H1 (cell line): ENCODE results near the gene SLC25A45. TPM values are rescaled to one million over a fixed set of nuclear protein-coding genes. Genes with fewer than 3 reads are reported as not detected.

ENCODE experiments used
- ASH2L ChIP-seq: fragments of 200-600, 300-600 bp; sonication (generic); IDR thresholded peaks from one replicate; pipeline ENCODE4 v1.7.1; 2017; ENCODE audit warnings: low read length
- BACH1 ChIP-seq: IDR thresholded peaks from 2 replicates; pipeline ENCODE4 v1.6.1; 2012; ENCODE audit warnings: low read length, improper control_type of control experiment
- CHD1 ChIP-seq: IDR thresholded peaks from 2 replicates; pipeline ENCODE4 v1.6.1; 2012; ENCODE audit warnings: low read depth, low read length, improper control_type of control experiment
- EGR1 ChIP-seq: IDR thresholded peaks from 2 replicates; pipeline ENCODE4 v1.6.1; 2011; ENCODE audit warnings: low read depth, low read length, borderline replicate concordance
- GABPA ChIP-seq: IDR thresholded peaks from 2 replicates; pipeline ENCODE4 v1.6.1; 2011; ENCODE audit warnings: mild to moderate bottlenecking, low read length, moderate library complexity, borderline replicate concordance; ENCODE audit not compliant: insufficient read depth
- GTF2F1 ChIP-seq: IDR thresholded peaks from 2 replicates; pipeline ENCODE4 v1.6.1; 2012; ENCODE audit warnings: low read depth, low read length, improper control_type of control experiment, borderline replicate concordance
- JUND ChIP-seq: IDR thresholded peaks from 2 replicates; pipeline ENCODE4 v1.6.1; 2011; ENCODE audit warnings: mild to moderate bottlenecking, improper control_type of control experiment, low read length
- KDM4A ChIP-seq: IDR thresholded peaks from one replicate; pipeline ENCODE4 v1.7.1; 2012; ENCODE audit warnings: low read depth, mild to moderate bottlenecking, moderate library complexity, low read length, inconsistent platforms; ENCODE audit not compliant: severe bottlenecking
- KDM5A ChIP-seq: fragments of 200-600 bp; IDR thresholded peaks from 2 replicates; pipeline ENCODE4 v1.7.1; 2012; ENCODE audit warnings: mild to moderate bottlenecking, low read length, inconsistent platforms, mixed read lengths
- NANOG ChIP-seq: IDR thresholded peaks from 2 replicates; pipeline ENCODE4 v1.6.1; 2011; ENCODE audit warnings: low read length, low read depth, mild to moderate bottlenecking, inconsistent platforms; ENCODE audit not compliant: insufficient read depth, poor library complexity, severe bottlenecking
- POLR2A ChIP-seq, 2 experiments: IDR thresholded peaks; 1 replicate in 1 of 2; 2 replicates in 1 of 2; pipeline ENCODE4 v1.6.1; 2011; ENCODE audit warnings: low read depth in 2 of 2, low read length in 2 of 2, mild to moderate bottlenecking in 2 of 2; ENCODE audit errors: control extremely low read depth in 1 of 2
- RAD21 ChIP-seq, 2 experiments: IDR thresholded peaks in 1 of 2; conservative IDR thresholded peaks in 1 of 2; 2 replicates each; pipeline ENCODE4 v1.6.1; 2011; ENCODE audit warnings: low read depth in 2 of 2, low read length in 2 of 2, improper control_type of control experiment in 1 of 2, inconsistent platforms in 1 of 2, mild to moderate bottlenecking in 1 of 2, moderate library complexity in 1 of 2
- SIX5 ChIP-seq: IDR thresholded peaks from 2 replicates; pipeline ENCODE4 v1.6.1; 2011; ENCODE audit warnings: mild to moderate bottlenecking, low read depth, low read length
- SP1 ChIP-seq: IDR thresholded peaks from 2 replicates; pipeline ENCODE4 v1.6.1; 2011; ENCODE audit warnings: low read depth, low read length
- SP2 ChIP-seq: IDR thresholded peaks from 2 replicates; pipeline ENCODE4 v1.6.1; 2012; ENCODE audit warnings: mild to moderate bottlenecking, low read length, inconsistent platforms
- SUZ12 ChIP-seq: fragments of 200-600 bp; sonication (generic); IDR thresholded peaks from 2 replicates; pipeline ENCODE4 v1.6.1; 2012; ENCODE audit warnings: mild to moderate bottlenecking, inconsistent platforms, low read length, moderate library complexity, mixed read lengths
- TCF12 ChIP-seq: IDR thresholded peaks from 2 replicates; pipeline ENCODE4 v1.6.1; 2011; ENCODE audit warnings: low read depth, mild to moderate bottlenecking, low read length
- ZNF274 ChIP-seq: IDR thresholded peaks from 2 replicates; pipeline ENCODE4 v1.7.0; 2012; ENCODE audit warnings: low read length, borderline replicate concordance; ENCODE audit errors: extremely low read depth
- polyA plus RNA-seq, 7 experiments: library from polyadenylated mRNA; depleted of rRNA in 3 of 7; stranded (reverse) in 5 of 7; unstranded in 2 of 7; fragments of >200 nt in 5 of 7; fragments of 200-250 nt in 2 of 7; gene quantifications; 1 replicate in 5 of 7; 2 replicates in 1 of 7; 4 replicates in 1 of 7; pipeline versions ENCODE4 v1.2.1 to v1.2.3, GENCODE V29; 2011 to 2013; ENCODE audit warnings: missing spikeins in 2 of 7, mixed read lengths in 2 of 7
- total RNA-seq: library from RNA; stranded (reverse); fragmentation: NEBNext Ultra II Directional; extraction: Animal tissue kit (Norgen Biotek cat#: 25700); gene quantifications from 2 replicates; pipeline ENCODE4 v1.2.1, GENCODE V29; 2021
- TF ChIP-seq, protein P1 (sequence below), 3 experiments: IDR thresholded peaks; 1 replicate in 2 of 3; 2 replicates in 1 of 3; pipeline versions ENCODE4 v1.5.1 to v1.6.1; 2011; ENCODE audit warnings: low read length in 3 of 3, mild to moderate bottlenecking in 3 of 3, inconsistent platforms in 2 of 3, low read depth in 1 of 3, moderate library complexity in 1 of 3; ENCODE audit not compliant: insufficient read depth in 1 of 3; ENCODE audit errors: control extremely low read depth in 1 of 3
- TF ChIP-seq, protein P2 (sequence below): IDR thresholded peaks from 2 replicates; pipeline ENCODE4 v1.6.1; 2012; ENCODE audit warnings: low read length, inconsistent platforms

The SLC25A45 gene
- total and polyA plus RNA-seq, 2 of the 8 experiments (the other 6 are each of a cell fraction or from before 2014, with no cell fraction given), result 0.54 to 0.59 TPM

DNA sequence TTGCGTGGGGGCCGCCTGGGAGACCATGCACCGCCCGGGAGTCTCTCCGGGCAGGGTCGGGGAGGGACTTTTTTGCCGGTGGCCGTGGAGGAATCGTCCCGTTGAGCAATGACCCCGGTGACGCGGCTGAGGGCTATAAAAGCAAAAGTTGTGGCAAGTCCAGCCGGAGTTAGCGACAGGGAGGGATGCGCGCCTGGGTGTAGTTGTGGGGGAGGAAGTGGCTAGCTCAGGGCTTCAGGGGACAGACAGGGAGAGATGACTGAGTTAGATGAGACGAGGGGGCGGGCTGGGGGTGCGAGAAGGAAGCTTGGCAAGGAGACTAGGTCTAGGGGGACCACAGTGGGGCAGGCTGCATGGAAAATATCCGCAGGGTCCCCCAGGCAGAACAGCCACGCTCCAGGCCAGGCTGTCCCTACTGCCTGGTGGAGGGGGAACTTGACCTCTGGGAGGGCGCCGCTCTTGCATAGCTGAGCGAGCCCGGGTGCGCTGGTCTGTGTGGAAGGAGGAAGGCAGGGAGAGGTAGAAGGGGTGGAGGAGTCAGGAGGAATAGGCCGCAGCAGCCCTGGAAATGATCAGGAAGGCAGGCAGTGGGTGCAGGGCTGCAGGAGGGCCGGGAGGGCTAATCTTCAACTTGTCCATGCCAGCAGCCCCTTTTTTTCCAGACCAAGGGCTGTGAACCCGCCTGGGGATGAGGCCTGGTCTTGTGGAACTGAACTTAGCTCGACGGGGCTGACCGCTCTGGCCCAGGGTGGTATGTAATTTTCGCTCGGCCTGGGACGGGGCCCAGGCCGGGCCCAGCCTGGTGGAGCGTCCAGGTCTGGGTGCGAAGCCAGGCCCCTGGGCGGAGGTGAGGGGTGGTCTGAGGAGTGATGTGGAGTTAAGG lies 40.4 kb upstream of the SLC25A45 start, which contains the start of gene NEAT1 (continued):
- no peak for TF ChIP-seq SP2
- no peak for TF ChIP-seq SUZ12
- TF ChIP-seq, protein P1, sequence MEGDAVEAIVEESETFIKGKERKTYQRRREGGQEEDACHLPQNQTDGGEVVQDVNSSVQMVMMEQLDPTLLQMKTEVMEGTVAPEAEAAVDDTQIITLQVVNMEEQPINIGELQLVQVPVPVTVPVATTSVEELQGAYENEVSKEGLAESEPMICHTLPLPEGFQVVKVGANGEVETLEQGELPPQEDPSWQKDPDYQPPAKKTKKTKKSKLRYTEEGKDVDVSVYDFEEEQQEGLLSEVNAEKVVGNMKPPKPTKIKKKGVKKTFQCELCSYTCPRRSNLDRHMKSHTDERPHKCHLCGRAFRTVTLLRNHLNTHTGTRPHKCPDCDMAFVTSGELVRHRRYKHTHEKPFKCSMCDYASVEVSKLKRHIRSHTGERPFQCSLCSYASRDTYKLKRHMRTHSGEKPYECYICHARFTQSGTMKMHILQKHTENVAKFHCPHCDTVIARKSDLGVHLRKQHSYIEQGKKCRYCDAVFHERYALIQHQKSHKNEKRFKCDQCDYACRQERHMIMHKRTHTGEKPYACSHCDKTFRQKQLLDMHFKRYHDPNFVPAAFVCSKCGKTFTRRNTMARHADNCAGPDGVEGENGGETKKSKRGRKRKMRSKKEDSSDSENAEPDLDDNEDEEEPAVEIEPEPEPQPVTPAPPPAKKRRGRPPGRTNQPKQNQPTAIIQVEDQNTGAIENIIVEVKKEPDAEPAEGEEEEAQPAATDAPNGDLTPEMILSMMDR (IDR thresholded peaks at IDR 0.05; ENCODE audit: control extremely low read depth in 1 of 3, insufficient read depth in 1 of 3, low read depth in 1 of 3, low read length in 3 of 3), result no peak
- TF ChIP-seq NANOG, result no peak
- TF ChIP-seq EGR1, result no peak
- TF ChIP-seq SIX5, result no peak
- no peak for TF ChIP-seq TCF12
- no peak for TF ChIP-seq RAD21 (IDR thresholded peaks at IDR 0.05 in 1 of 2, conservative IDR thresholded peaks at IDR 0.05 in 1 of 2; ENCODE audit: low read depth in 2 of 2, low read length in 2 of 2)
- TF ChIP-seq GTF2F1, result peak; percentile 93
- no peak for TF ChIP-seq ZNF274
- TF ChIP-seq BACH1, result 0 out of 2 replicates have a peak, but pooled peaks have one; percentile 36
- peak; percentile 51; the same call in 1 of the 2 replicates for TF ChIP-seq SP1
- TF ChIP-seq GABPA, result no peak
- no peak for TF ChIP-seq CHD1
- no peak for TF ChIP-seq KDM4A
- no peak for TF ChIP-seq KDM5A
- TF ChIP-seq POLR2A (IDR thresholded peaks at IDR 0.05; ENCODE audit: control extremely low read depth in 1 of 2, low read depth in 2 of 2, low read length in 2 of 2), result peak in 1 of 2 experiments; percentile 97; a peak in 2 of 3 replicates
- 0 out of 2 replicates have a peak, but pooled peaks have one; percentile 10 for TF ChIP-seq JUND
- TF ChIP-seq ASH2L, result peak; percentile 6
- TF ChIP-seq, protein P2, sequence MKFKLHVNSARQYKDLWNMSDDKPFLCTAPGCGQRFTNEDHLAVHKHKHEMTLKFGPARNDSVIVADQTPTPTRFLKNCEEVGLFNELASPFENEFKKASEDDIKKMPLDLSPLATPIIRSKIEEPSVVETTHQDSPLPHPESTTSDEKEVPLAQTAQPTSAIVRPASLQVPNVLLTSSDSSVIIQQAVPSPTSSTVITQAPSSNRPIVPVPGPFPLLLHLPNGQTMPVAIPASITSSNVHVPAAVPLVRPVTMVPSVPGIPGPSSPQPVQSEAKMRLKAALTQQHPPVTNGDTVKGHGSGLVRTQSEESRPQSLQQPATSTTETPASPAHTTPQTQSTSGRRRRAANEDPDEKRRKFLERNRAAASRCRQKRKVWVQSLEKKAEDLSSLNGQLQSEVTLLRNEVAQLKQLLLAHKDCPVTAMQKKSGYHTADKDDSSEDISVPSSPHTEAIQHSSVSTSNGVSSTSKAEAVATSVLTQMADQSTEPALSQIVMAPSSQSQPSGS, result no peak
